Activated T-helper 9 cell treated with anti-CD3 and anti-CD28 coated beads, Interleukin-2, amount 50 U/mL, for 16 hours (primary cell): ENCODE data around the gene CYP26B1.

Experiments
- DNase-seq: peaks from one replicate; pipeline ENCODE4 v3.0.0-alpha.2; 2020; ENCODE audit warnings: low read depth

Gene CYP26B1

GRCh38 chr2:72082021-72082601 lies 65.6 kb downstream of the CYP26B1 start:
- DNase-seq: no peak

DNA sequence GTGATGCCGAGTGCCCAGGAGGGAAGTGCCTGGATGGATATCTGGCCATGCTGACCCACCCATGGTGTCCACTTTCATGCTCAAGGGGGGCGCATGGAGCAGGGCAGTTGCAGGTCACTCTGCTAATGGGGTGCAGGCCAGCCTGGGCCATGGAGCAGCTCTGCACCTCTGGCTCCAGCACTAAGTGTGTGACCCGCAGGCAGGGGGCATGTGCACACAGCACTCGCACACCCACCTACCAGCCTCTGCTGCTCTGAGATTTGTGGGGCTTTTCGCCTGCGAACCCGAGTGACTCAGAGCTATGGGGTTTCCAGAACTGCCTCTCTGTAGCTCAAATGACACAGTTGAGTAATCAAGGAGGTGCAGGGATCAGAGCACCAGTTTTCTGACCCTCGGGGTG lies 66.2 kb downstream of the CYP26B1 start:
- DNase-seq: no peak

DNA sequence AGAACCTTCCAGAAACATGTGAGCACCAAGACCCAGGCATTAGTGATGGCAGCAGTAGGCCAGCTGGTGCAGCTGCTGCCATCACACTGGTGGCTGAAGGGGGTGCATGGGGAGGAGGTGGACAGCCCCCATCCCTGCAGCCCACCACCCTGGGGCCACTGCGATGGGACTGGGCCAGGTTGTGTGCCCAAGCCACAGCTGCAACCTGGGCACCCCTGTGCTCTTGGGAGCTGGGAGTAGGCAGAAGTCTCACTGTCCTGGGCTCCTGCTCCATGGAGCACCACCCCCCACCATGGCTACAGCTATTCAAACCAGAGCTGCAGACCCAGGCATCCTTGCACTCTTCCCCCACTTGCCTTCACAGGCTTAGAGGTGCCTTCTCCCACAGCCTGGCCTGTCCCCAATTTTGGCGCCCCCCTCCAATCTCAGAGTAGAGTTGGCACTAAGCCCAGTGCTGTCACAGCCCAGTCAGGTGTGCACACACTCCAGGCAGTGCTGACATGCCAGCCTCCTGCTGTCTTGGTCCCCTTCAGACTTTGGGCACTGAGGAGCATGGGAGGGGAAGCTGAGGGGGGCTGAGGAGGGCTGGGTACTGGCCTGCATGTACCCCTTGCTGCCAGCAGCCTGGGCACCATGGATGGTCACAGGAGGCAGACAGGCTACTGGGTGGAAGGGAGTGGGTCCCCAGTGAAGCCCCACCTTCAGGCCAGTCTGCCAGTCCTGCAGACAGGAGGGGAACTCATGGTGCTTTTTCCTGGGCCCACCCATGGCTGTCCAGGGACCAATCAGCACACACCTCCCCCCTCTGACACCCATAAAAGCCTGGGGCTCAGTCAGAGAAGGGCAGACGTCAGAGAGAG lies 67.1 kb downstream of the CYP26B1 start:
- DNase-seq: no peak
